Thyroid gland (tissue), 4 donors: ENCODE results near the gene DLK1.

Experiments used
- CTCF ChIP-seq, 6 experiments: fragments of 200-600 bp in 3 of 6; fragments of 450-650 bp in 3 of 6; sonication (generic) in 3 of 6; IDR thresholded peaks; one replicate each; pipeline ENCODE4 v1.5.1; 2016 to 2019; ENCODE audit warnings: antibody characterized with exemption in 6 of 6, mild to moderate bottlenecking in 2 of 6, inconsistent platforms in 1 of 6, moderate library complexity in 1 of 6
- POLR2A ChIP-seq, 2 donors: fragments of 450-650 bp; IDR thresholded peaks; one replicate each; pipeline ENCODE4 v1.6.1; 2017; ENCODE audit warnings: antibody characterized with exemption in 2 of 2, mild to moderate bottlenecking in 2 of 2, moderate library complexity in 1 of 2

GRCh38 chr14:100717386-100717785, 9.3 kb upstream of the DLK1 start:
- TF ChIP-seq CTCF (IDR thresholded peaks at IDR 0.05) (no peak), POLR2A (IDR thresholded peaks at IDR 0.05) (no peak)
